Cardiac muscle cell (in vitro differentiated cells and primary cell): ENCODE measurements around the gene RALB. TPM values are rescaled to one million over a fixed set of nuclear protein-coding genes. Genes with fewer than 3 reads are reported as not detected.
"Not testable (repeated sequence)": the region's sequence is repeated elsewhere in the genome, so short reads cannot be mapped to it uniquely, and the experiment has no call there.

Experiments used
- DNase-seq, 2 donors: peaks; one replicate each; pipeline versions ENCODE4 v3.0.0 to v3.0.0-alpha.2; 2010 to 2017; ENCODE audit warnings: low read depth in 1 of 2, low spot score in 1 of 2
- H3K27ac ChIP-seq: fragments of 200-600 bp; sonication (generic); 2 replicates; pipeline ENCODE4 v1.5.1; 2016
- H3K27me3 ChIP-seq: fragments of 200-600 bp; sonication (generic); 2 replicates; pipeline ENCODE4 v1.6.0; 2016; ENCODE audit warnings: control low read depth
- H3K36me3 ChIP-seq: fragments of 200-600 bp; sonication (generic); 2 replicates; pipeline ENCODE4 v1.5.1; 2016; ENCODE audit warnings: control low read depth
- H3K4me1 ChIP-seq: fragments of 200-600 bp; sonication (generic); 2 replicates; pipeline ENCODE4 v1.8.1; 2017; ENCODE audit warnings: low read depth, mild to moderate bottlenecking, mixed run types
- H3K4me3 ChIP-seq: fragments of 200-600 bp; sonication (generic); 2 replicates; pipeline ENCODE4 v1.5.1; 2016; ENCODE audit warnings: mild to moderate bottlenecking
- H3K9me3 ChIP-seq: fragments of 200-600 bp; sonication (generic); 2 replicates; pipeline ENCODE4 v1.5.1; 2017; ENCODE audit warnings: low read depth, mild to moderate bottlenecking, control low read depth
- polyA plus RNA-seq: library from polyadenylated mRNA; unstranded; fragments of >200 nt; fragmentation: Nextera tagmentation; extraction: Ambion mirVana; gene quantifications from 2 replicates; pipeline ENCODE4 v1.2.1, GENCODE V29; 2016
- total RNA-seq: library from RNA; depleted of rRNA; stranded (reverse); fragments of >200 nt; gene quantifications from 2 replicates; pipeline ENCODE4 v1.2.3, GENCODE V29; 2016
- TF ChIP-seq, protein P1 (sequence below): IDR thresholded peaks from 2 replicates; pipeline ENCODE4 v1.5.1; 2012; ENCODE audit warnings: low read depth, mild to moderate bottlenecking, low read length

RALB gene
- total and polyA plus RNA-seq, 2 experiments from 2014 or later: 26.5 to 50.8 TPM

DNA sequence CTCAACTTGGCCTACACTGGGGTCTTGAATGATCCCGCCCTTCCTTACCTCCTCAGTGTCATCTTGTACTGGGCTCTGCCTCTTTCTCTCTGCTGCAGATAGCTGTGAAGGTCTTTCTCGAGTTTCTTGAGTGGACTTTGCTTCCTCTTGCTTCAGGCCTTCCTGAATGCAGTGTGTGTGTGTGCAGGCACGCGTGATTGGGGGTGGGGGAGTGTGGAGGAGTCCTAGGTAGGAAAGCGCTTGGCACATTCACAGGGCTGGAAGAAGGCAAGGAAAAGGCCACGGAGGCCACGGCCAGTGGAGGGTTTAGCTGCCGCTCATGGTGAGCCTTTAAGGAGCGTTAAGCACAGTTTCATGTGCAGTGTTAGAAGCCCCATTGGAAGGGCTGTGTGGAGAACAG lies 5.5 kb downstream of the RALB start:
- DNase-seq: no peak
- Histone ChIP-seq H3K36me3 (no peaks in the 10 kb centered on the region), H3K4me1 (no peaks in the 10 kb centered on the region), H3K4me3 (no peak overlapping the region), H3K27ac (no peak overlapping the region), H3K9me3 (no peaks in the 10 kb centered on the region), H3K27me3 (no peaks in the 10 kb centered on the region)
- TF ChIP-seq, protein P1, sequence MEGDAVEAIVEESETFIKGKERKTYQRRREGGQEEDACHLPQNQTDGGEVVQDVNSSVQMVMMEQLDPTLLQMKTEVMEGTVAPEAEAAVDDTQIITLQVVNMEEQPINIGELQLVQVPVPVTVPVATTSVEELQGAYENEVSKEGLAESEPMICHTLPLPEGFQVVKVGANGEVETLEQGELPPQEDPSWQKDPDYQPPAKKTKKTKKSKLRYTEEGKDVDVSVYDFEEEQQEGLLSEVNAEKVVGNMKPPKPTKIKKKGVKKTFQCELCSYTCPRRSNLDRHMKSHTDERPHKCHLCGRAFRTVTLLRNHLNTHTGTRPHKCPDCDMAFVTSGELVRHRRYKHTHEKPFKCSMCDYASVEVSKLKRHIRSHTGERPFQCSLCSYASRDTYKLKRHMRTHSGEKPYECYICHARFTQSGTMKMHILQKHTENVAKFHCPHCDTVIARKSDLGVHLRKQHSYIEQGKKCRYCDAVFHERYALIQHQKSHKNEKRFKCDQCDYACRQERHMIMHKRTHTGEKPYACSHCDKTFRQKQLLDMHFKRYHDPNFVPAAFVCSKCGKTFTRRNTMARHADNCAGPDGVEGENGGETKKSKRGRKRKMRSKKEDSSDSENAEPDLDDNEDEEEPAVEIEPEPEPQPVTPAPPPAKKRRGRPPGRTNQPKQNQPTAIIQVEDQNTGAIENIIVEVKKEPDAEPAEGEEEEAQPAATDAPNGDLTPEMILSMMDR: no peak

DNA sequence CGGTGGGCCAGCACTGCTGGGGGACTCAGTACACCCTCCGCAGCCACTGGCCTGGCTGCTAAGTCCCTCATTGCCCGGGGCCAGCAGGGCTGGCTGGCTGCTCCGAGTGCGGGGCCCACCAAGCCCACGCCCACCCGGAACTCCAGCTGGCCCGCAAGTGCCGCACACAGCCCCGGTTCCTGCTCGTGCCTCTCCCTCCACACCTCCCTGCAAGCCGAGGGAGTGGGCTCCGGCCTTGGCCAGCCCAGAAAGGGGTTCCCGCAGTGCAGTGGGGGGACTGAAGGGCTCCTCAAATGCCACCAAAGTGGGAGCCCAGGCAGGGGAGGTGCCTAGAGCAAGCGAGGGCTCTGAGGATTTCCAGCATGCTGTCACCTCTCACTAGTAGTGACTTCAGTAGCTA lies 7.3 kb downstream of the RALB start:
- not testable (repeated sequence) for H3K36me3 ChIP-seq

DNA sequence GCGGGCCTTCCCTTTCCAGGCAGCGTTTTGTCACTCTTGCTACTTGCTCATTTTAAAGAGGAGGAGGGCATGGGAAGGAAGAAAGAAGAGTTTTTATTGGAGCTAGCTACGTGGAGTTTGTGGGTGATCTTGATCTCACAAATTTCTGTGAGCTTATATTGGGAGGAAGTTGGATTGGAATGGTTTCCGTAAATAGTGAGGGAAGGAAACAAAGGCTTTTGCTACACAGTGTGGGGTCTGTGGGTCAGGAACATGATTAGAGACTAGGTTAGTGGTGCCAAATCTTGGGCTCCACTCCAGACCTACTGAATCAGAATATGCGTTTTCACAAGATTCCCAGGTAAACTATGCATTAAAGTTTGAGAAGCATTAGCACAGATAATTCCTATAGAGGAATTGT lies 8.1 kb downstream of the RALB start:
- TF ChIP-seq, protein P1: no peak
- H3K27ac ChIP-seq: no peak overlapping the region
- no peaks in the 10 kb centered on the region for H3K4me1 ChIP-seq
- H3K27me3 ChIP-seq: no peaks in the 10 kb centered on the region
- no peaks in the 10 kb centered on the region for H3K9me3 ChIP-seq
- H3K4me3 ChIP-seq: no peak overlapping the region
- no peaks in the 10 kb centered on the region for H3K36me3 ChIP-seq
- no peak for DNase-seq

More for the DNA sequence above, 7.3 kb downstream of the RALB start:
- not testable (repeated sequence) for H3K4me3 ChIP-seq, DNase-seq, H3K27ac ChIP-seq, H3K4me1 ChIP-seq, H3K9me3 ChIP-seq, H3K27me3 ChIP-seq

DNA sequence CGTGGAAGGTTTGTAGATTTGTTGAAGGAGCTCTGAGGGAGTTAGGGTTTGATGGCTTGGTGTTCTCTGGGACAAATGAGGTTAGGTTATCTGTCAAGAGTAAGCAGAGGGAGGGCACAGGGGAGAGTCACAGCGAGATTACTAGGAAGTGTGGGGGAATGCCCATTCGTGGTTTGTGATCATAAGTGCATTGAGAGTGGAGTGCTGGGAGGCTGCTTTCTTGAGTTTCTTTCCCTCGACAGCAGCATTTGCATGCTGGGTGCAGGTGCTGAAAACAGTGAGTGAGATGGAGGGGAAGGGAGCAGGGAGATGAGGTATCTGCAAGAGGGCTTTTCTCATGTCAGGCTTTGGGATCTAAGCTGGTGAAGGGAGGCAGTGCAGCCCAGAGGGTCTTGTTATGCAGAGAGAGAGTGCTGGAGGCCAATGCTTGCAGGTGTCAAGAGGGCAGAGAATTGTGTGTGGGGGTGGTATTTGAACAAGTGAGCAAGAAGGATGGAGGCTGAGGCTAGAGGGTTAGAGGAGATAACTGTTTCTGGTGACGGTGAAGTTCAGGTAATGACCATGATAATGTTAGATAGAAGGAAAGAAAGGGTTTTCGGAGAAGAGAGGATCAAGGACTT lies 8.8 kb downstream of the RALB start:
- TF ChIP-seq, protein P1: no peak
- Histone ChIP-seq H3K36me3 (no peaks in the 10 kb centered on the region), H3K27me3 (no peaks in the 10 kb centered on the region), H3K9me3 (no peaks in the 10 kb centered on the region), H3K4me1 (no peaks in the 10 kb centered on the region), H3K27ac (no peak overlapping the region), H3K4me3 (no peak overlapping the region)
- no peak for DNase-seq

DNA sequence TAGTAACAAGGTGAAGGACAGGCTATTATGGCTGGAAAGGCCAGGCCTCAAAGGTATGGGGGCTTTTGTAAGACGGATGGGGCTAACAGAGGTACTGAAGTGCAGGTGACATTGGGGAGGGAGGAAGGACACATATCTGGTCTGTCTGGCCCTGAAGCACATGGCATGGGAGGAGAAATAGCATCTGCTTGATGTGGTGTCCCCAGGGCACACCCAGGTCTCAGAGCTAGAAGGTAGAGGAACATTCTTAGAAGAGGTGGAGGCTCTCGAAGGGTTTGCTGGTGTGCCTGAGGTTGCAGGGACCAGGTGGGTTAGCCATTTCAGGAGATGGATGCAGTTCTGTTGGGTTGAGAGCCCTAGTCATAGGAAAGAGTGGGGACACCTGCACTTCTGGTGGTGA lies 9.5 kb downstream of the RALB start:
- DNase-seq: no peak
- Histone ChIP-seq H3K9me3 (no peaks in the 10 kb centered on the region), H3K27ac (no peak overlapping the region), H3K36me3 (no peaks in the 10 kb centered on the region), H3K4me3 (no peak overlapping the region), H3K4me1 (no peaks in the 10 kb centered on the region), H3K27me3 (no peaks in the 10 kb centered on the region)
- TF ChIP-seq, protein P1: no peak

DNA sequence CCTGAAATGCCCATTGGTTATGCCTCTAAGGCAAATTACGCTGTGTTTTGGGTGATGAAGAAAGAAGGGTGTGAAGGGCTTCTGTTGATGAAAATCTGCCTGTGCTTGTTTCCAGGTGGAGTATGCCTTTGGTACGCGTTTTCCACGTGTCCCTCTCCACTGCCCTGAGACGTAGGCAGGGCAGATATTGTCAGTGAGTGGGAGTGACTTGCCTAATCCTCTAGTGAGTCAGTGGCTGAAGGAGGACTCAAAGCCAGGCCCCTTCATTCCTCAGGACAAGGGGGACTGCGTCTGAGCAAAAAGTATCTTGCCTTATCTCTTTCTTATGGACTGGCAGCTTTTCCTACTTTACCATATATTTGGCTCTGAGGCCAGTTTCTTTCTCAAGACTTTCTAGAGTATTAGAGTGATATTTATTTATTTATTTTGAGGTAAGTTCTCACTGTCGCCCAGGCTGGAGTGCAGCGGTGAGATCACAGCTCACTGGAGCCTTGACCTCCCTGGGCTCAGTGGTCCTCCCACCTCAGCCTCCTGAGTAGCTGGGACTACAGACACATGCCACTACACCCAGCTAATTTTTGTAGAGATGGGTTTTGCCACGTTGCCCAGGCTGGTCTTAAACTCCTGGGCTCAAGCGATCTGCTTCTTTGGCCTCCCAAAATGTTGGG lies 10.2 kb downstream of the RALB start:
- DNase-seq: peak in 1 of 2 donors; percentile 80
- Histone ChIP-seq H3K4me3 (no peak overlapping the region), H3K27ac (no peak overlapping the region), H3K36me3 (no peaks in the 10 kb centered on the region), H3K9me3 (no peaks in the 10 kb centered on the region), H3K4me1 (no peaks in the 10 kb centered on the region), H3K27me3 (no peaks in the 10 kb centered on the region)
- TF ChIP-seq, protein P1: no peak
